K562 (cell line): Measurements from ENCODE around the gene LNX2.

Experiments
- BRF2 ChIP-seq: IDR thresholded peaks from 3 replicates; pipeline ENCODE4 v1.6.1; 2011; ENCODE audit warnings: borderline replicate concordance, mild to moderate bottlenecking; ENCODE audit not compliant: insufficient read length, insufficient read depth
- EP300 ChIP-seq: IDR thresholded peaks from 2 replicates; pipeline ENCODE4 v1.6.1; 2012; ENCODE audit warnings: low read length, improper control_type of control experiment
- MEF2D ChIP-seq: conservative IDR thresholded peaks from 2 replicates; pipeline ENCODE4 v1.6.1; 2016; ENCODE audit warnings: low read depth, missing genetic modification characterization, missing compliant biosample characterization
- NFXL1 ChIP-seq: fragments of 450-650 bp; formaldehyde crosslinking; IDR thresholded peaks from 2 replicates; pipeline ENCODE4 v1.4.0; 2021; ENCODE audit warnings: mild to moderate bottlenecking
- POLR2A ChIP-seq: fragments of 450-650 bp; conservative IDR thresholded peaks from 2 replicates; pipeline ENCODE4 v1.6.1; 2016
- TRIM25 ChIP-seq: fragments of 450-650 bp; IDR thresholded peaks from 2 replicates; pipeline ENCODE4 v1.7.0; 2016; ENCODE audit warnings: borderline replicate concordance
- ZNF586 ChIP-seq: fragments of 450-650 bp; formaldehyde crosslinking; conservative IDR thresholded peaks from 2 replicates; pipeline ENCODE4 v1.4.0; 2020; ENCODE audit warnings: mild to moderate bottlenecking, moderate library complexity

GRCh38 chr13:27551562-27551961 is 68.8 kb downstream of the LNX2 start:
- TF ChIP-seq TRIM25 (no peak), BRF2 (no peak), MEF2D (tag) (no peak), NFXL1 (CRISPR knock-in tag) (no peak), ZNF586 (CRISPR knock-in tag) (no peak), POLR2A (no peak), EP300 (no peak)
